H9 (cell line): ENCODE measurements around the gene FKBP10. TPM values are rescaled to one million over a fixed set of nuclear protein-coding genes. Genes with fewer than 3 reads are reported as not detected.

Experiments
- DNase-seq: peaks from one replicate; pipeline ENCODE4 v3.0.0-alpha.2; 2017
- H2AFZ ChIP-seq: one replicate; pipeline ENCODE4 v1.6.1; 2013; ENCODE audit warnings: mild to moderate bottlenecking, low read length, control low read depth, moderate library complexity
- H2AK5ac ChIP-seq: 2 replicates; pipeline ENCODE4 v1.6.1; 2013; ENCODE audit warnings: low read length, control low read depth, mixed read lengths; ENCODE audit not compliant: insufficient read length
- H2BK120ac ChIP-seq: one replicate; pipeline ENCODE4 v1.6.1; 2013; ENCODE audit warnings: low read depth, mild to moderate bottlenecking, low read length, control low read depth, inconsistent platforms; ENCODE audit not compliant: poor library complexity, severe bottlenecking
- H2BK12ac ChIP-seq: 2 replicates; pipeline ENCODE4 v1.6.1; 2013; ENCODE audit warnings: low read length, control low read depth, mixed read lengths, low read depth; ENCODE audit not compliant: insufficient read length
- H2BK15ac ChIP-seq: 2 replicates; pipeline ENCODE4 v1.6.1; 2013; ENCODE audit warnings: low read depth, low read length, control low read depth
- H2BK20ac ChIP-seq: one replicate; pipeline ENCODE4 v1.6.1; 2013; ENCODE audit warnings: low read depth, mild to moderate bottlenecking, low read length, control low read depth, inconsistent platforms; ENCODE audit not compliant: poor library complexity, severe bottlenecking
- H2BK5ac ChIP-seq: 2 replicates; pipeline ENCODE4 v1.6.1; 2013; ENCODE audit warnings: low read length, control low read depth, mixed read lengths; ENCODE audit not compliant: insufficient read length
- H3K14ac ChIP-seq: 2 replicates; pipeline ENCODE4 v1.6.1; 2013; ENCODE audit warnings: low read length, control low read depth; ENCODE audit not compliant: insufficient read depth
- H3K18ac ChIP-seq: 2 replicates; pipeline ENCODE4 v1.6.1; 2013; ENCODE audit warnings: low read depth, mild to moderate bottlenecking, mixed read lengths, low read length, control low read depth; ENCODE audit not compliant: insufficient read length
- H3K23ac ChIP-seq: 2 replicates; pipeline ENCODE4 v1.6.1; 2013; ENCODE audit warnings: low read length, control low read depth, mixed read lengths, low read depth; ENCODE audit not compliant: insufficient read length
- H3K23me2 ChIP-seq: 2 replicates; pipeline ENCODE4 v1.6.1; 2013; ENCODE audit warnings: low read depth, mild to moderate bottlenecking, mixed read lengths, low read length, control low read depth; ENCODE audit not compliant: insufficient read length, poor library complexity, severe bottlenecking
- H3K27ac ChIP-seq: 2 replicates; pipeline ENCODE4 v1.5.1; 2013; ENCODE audit warnings: low read length, control low read depth, mixed read lengths, low read depth; ENCODE audit not compliant: insufficient read length
- H3K27me3 ChIP-seq: 2 replicates; pipeline ENCODE4 v1.6.1; 2013; ENCODE audit warnings: low read length, control low read depth, inconsistent platforms; ENCODE audit not compliant: insufficient read depth
- H3K4ac ChIP-seq: 2 replicates; pipeline ENCODE4 v1.6.1; 2013; ENCODE audit warnings: low read depth, mild to moderate bottlenecking, control low read depth, inconsistent platforms, low read length, moderate library complexity
- H3K4me1 ChIP-seq: 2 replicates; pipeline ENCODE4 v1.6.1; 2013; ENCODE audit warnings: low read length, control low read depth, inconsistent platforms; ENCODE audit not compliant: insufficient read depth
- H3K4me2 ChIP-seq: 2 replicates; pipeline ENCODE4 v1.6.1; 2013; ENCODE audit warnings: low read length, control low read depth, mixed read lengths; ENCODE audit not compliant: insufficient read length, insufficient read depth
- H3K56ac ChIP-seq: 2 replicates; pipeline ENCODE4 v1.6.1; 2013; ENCODE audit warnings: low read depth, mild to moderate bottlenecking, mixed read lengths, low read length, control low read depth; ENCODE audit not compliant: insufficient read length
- H3K79me1 ChIP-seq: 2 replicates; pipeline ENCODE4 v1.6.1; 2013; ENCODE audit warnings: low read depth, mild to moderate bottlenecking, moderate library complexity, low read length, control low read depth, inconsistent platforms; ENCODE audit not compliant: insufficient read depth, poor library complexity, severe bottlenecking
- H3K79me2 ChIP-seq: 2 replicates; pipeline ENCODE4 v1.6.1; 2013; ENCODE audit warnings: low read length, control low read depth, inconsistent platforms; ENCODE audit not compliant: insufficient read depth
- H3K9ac ChIP-seq: 2 replicates; pipeline ENCODE4 v1.6.1; 2013; ENCODE audit warnings: low read length, control low read depth, mixed read lengths; ENCODE audit not compliant: insufficient read length; ENCODE audit errors: extremely low read depth
- H3K9me3 ChIP-seq: one replicate; pipeline ENCODE4 v1.6.1; 2013; ENCODE audit warnings: low read depth, low read length, inconsistent platforms; ENCODE audit not compliant: control insufficient read depth
- H3T11ph ChIP-seq: one replicate; pipeline ENCODE4 v1.6.1; 2013; ENCODE audit warnings: mild to moderate bottlenecking, low read length, control low read depth, inconsistent platforms
- H4K20me1 ChIP-seq: one replicate; pipeline ENCODE4 v1.6.1; 2013; ENCODE audit not compliant: control insufficient read depth, insufficient read length, insufficient read depth
- H4K5ac ChIP-seq: 2 replicates; pipeline ENCODE4 v1.6.1; 2013; ENCODE audit warnings: low read depth, mild to moderate bottlenecking, mixed read lengths, low read length, control low read depth; ENCODE audit not compliant: insufficient read length
- H4K8ac ChIP-seq: replicated peaks from 2 replicates; pipeline ENCODE4 v1.6.1; 2013; ENCODE audit warnings: low read length, control low read depth, mixed read lengths, low read depth; ENCODE audit not compliant: insufficient read length
- H4K91ac ChIP-seq: 2 replicates; pipeline ENCODE4 v1.6.1; 2013; ENCODE audit warnings: low read depth, mild to moderate bottlenecking, moderate library complexity, mixed read lengths, low read length, control low read depth; ENCODE audit not compliant: insufficient read length
- H3K27ac Mint-ChIP-seq, 3 experiments: 2 replicates in 2 of 3; 3 replicates in 1 of 3; pipeline ENCODE4 v1.8.0; 2020 to 2021; ENCODE audit warnings: mixed read lengths in 3 of 3, mild to moderate bottlenecking in 1 of 3, moderate library complexity in 1 of 3
- H3K27me3 Mint-ChIP-seq: 2 replicates; pipeline ENCODE4 v1.8.0; 2021; ENCODE audit warnings: low read depth, mild to moderate bottlenecking, moderate library complexity, mixed read lengths
- H3K36me3 Mint-ChIP-seq, 3 experiments: 2 replicates in 2 of 3; 3 replicates in 1 of 3; pipeline ENCODE4 v1.8.0; 2020 to 2021; ENCODE audit warnings: low read depth in 3 of 3, mixed read lengths in 3 of 3; ENCODE audit not compliant: insufficient read depth in 1 of 3
- H3K4me1 Mint-ChIP-seq, 2 experiments: 2 replicates each; pipeline ENCODE4 v1.8.0; 2020; ENCODE audit warnings: mixed read lengths in 2 of 2
- H3K4me3 Mint-ChIP-seq, 2 experiments: 2 replicates in 1 of 2; 3 replicates in 1 of 2; pipeline ENCODE4 v1.8.0; 2020 to 2021; ENCODE audit warnings: mild to moderate bottlenecking in 2 of 2, mixed read lengths in 2 of 2, moderate library complexity in 1 of 2
- H3K9me3 Mint-ChIP-seq, 2 experiments: 2 replicates in 1 of 2; 3 replicates in 1 of 2; pipeline ENCODE4 v1.8.0; 2020; ENCODE audit warnings: mild to moderate bottlenecking in 2 of 2, mixed read lengths in 2 of 2, moderate library complexity in 1 of 2
- WGBS: extraction: QIAGEN DNeasy Blood & Tissue Kit; methylation state at CpG from one replicate; pipeline ENCODE4 v1.1.7; 2013; ENCODE audit warnings: missing lambda C conversion rate, low lambda C conversion rate, mixed read lengths; ENCODE audit not compliant: insufficient read length; ENCODE audit errors: extremely low coverage; 5-methylcytosine and 5-hydroxymethylcytosine counted together
- total RNA-seq: library from RNA; stranded (reverse); gene quantifications from 2 replicates; pipeline ENCODE4 v1.2.1, GENCODE V29; 2021
- TF ChIP-seq, protein P1 (sequence below): fragments of 200-600 bp; sonication (generic); conservative IDR thresholded peaks from 3 replicates; pipeline ENCODE4 v1.8.0; 2021; ENCODE audit warnings: antibody characterized with exemption, mild to moderate bottlenecking

The FKBP10 gene
- total RNA-seq, 1 experiment from 2014 or later: 166 TPM

DNA sequence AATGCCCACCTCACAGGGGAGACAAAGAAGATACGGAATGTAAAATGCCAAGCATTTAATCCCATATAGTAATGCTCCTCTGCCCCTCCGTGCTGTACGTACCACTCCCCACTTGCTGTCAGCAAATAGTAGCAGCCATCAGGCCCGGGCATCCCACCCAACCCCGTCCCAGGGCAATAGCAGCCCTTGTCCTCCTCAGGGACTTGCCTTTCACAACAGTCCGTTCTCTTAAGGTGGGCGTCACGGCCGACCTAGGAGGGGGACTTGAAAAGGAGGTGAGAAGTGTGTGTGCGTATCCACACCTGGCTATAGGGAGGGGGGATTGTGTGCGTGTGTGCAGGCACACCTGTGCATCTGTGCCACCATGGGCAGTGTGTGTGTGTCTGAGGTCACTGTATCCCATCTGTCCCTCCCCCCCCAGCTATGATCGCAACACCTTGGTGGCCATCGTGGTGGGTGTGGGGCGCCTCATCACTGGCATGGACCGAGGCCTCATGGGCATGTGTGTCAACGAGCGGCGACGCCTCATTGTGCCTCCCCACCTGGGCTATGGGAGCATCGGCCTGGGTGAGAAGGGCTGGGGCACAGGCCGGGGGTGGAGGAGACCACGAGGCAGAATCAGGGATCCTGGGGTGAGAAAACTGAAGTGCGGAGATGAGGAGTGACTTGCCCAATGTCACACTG, 4.0 kb downstream of the FKBP10 start:
- no peak overlapping the region for H3K23ac ChIP-seq
- no peak overlapping the region for H2AFZ ChIP-seq
- H3K14ac ChIP-seq: no peak overlapping the region; the same call in 1 of the 2 replicates
- H2AK5ac ChIP-seq: no peak overlapping the region
- H4K8ac ChIP-seq: no peak overlapping the region
- no peak for DNase-seq
- no peak overlapping the region for H3K4me2 ChIP-seq
- H3K9ac ChIP-seq: no peak overlapping the region
- TF ChIP-seq, protein P1, sequence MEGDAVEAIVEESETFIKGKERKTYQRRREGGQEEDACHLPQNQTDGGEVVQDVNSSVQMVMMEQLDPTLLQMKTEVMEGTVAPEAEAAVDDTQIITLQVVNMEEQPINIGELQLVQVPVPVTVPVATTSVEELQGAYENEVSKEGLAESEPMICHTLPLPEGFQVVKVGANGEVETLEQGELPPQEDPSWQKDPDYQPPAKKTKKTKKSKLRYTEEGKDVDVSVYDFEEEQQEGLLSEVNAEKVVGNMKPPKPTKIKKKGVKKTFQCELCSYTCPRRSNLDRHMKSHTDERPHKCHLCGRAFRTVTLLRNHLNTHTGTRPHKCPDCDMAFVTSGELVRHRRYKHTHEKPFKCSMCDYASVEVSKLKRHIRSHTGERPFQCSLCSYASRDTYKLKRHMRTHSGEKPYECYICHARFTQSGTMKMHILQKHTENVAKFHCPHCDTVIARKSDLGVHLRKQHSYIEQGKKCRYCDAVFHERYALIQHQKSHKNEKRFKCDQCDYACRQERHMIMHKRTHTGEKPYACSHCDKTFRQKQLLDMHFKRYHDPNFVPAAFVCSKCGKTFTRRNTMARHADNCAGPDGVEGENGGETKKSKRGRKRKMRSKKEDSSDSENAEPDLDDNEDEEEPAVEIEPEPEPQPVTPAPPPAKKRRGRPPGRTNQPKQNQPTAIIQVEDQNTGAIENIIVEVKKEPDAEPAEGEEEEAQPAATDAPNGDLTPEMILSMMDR: no peak
- no peak overlapping the region for H3K56ac ChIP-seq
- no peak overlapping the region for H3K27ac ChIP-seq
- peaks cover 16% of the 10 kb centered on the region for H3K23me2 ChIP-seq
- Mint-ChIP-seq H3K4me3 (no peak overlapping the region), H3K36me3 (peaks cover 20 to 33% (median 32%) of the 10 kb centered on the region in 3 experiments), H3K4me1 (peaks cover 18 to 47% of the 10 kb centered on the region in 2 experiments), H3K27me3 (no peaks in the 10 kb centered on the region), H3K27ac (peak overlapping the region; percentile 31 to 70 (median 53); a peak in 3 of 7 replicates), H3K9me3 (no peaks in the 10 kb centered on the region; a peak in 1 of 5 replicates)
- H2BK120ac ChIP-seq: no peak overlapping the region
- H3K79me1 ChIP-seq: peaks cover 2% of the 10 kb centered on the region
- H4K20me1 ChIP-seq: no peaks in the 10 kb centered on the region
- peaks cover 4% of the 10 kb centered on the region; the same call in 1 of the 2 replicates for H3K4me1 ChIP-seq
- H3K18ac ChIP-seq: peak overlapping the region; percentile 37
- WGBS: no CpG with 5 or more reads among the region's 23 CpGs
- no peak overlapping the region for H2BK20ac ChIP-seq
- no peak overlapping the region for H3K4ac ChIP-seq
- H3T11ph ChIP-seq: no peak overlapping the region
- no peak overlapping the region for H4K5ac ChIP-seq
- peaks cover 12% of the 10 kb centered on the region; the same call in 1 of the 2 replicates for H3K79me2 ChIP-seq
- H3K27me3 ChIP-seq: no peaks in the 10 kb centered on the region
- no peak overlapping the region for H2BK5ac ChIP-seq
- H2BK12ac ChIP-seq: no peak overlapping the region
- no peak overlapping the region for H2BK15ac ChIP-seq
- no peak overlapping the region for H4K91ac ChIP-seq
- H3K9me3 ChIP-seq: no peaks in the 10 kb centered on the region
